GM21825 (cell line): Measurements from ENCODE around the gene MAN2B1.
"Not testable (repeated sequence)": the region's sequence is repeated elsewhere in the genome, so short reads cannot be mapped to it uniquely, and the experiment has no call there.

Experiments
- ATAC-seq: cut with Tn5 transposase; IDR thresholded peaks from one replicate; pipeline ENCODE4 v1.9.1; 2021; ENCODE audit warnings: mild to moderate bottlenecking, moderate library complexity; ENCODE audit not compliant: unreplicated experiment

Gene MAN2B1

GRCh38 chr19:12623361-12624031, 43.0 kb downstream of the MAN2B1 start:
- no peak for ATAC-seq

GRCh38 chr19:12621253-12622024, 45.1 kb downstream of the MAN2B1 start:
- not testable (repeated sequence) for ATAC-seq

- no peak for ATAC-seq
Observed at GRCh38 chr19:12617646-12618045, 48.9 kb downstream of the MAN2B1 start.

- no peak for ATAC-seq
Observed at GRCh38 chr19:12611361-12611699, 55.2 kb downstream of the MAN2B1 start.

- ATAC-seq: peak; percentile 70
Observed at GRCh38 chr19:12610540-12611360, 55.8 kb downstream of the MAN2B1 start, which contains the start of the genes ZNF490 and ZNF791. TSS of gene ZNF490 (minus strand) at chr19:12610813. CDS start at chr19:12610680, 133 bp downstream. TSS of gene ZNF791 (plus strand) at chr19:12610920. CDS start at chr19:12611080, 160 bp downstream.

GRCh38 chr19:12607631-12608030, 58.9 kb downstream of the MAN2B1 start:
- no peak for ATAC-seq

- no peak for ATAC-seq
Observed at GRCh38 chr19:12606796-12607195, 59.7 kb downstream of the MAN2B1 start.

GRCh38 chr19:12603714-12604113, 62.8 kb downstream of the MAN2B1 start:
- peak; percentile 73 for ATAC-seq

GRCh38 chr19:12597594-12597993, 68.9 kb downstream of the MAN2B1 start:
- no peak for ATAC-seq

- ATAC-seq: no peak
Observed at GRCh38 chr19:12596927-12597548, 69.5 kb downstream of the MAN2B1 start.
